Spinal cord (tissue), 10 donors: ENCODE data around the gene PGBD5. TPM values are rescaled to one million over a fixed set of nuclear protein-coding genes. Genes with fewer than 3 reads are reported as not detected.

Experiments
- DNase-seq, 6 donors: peaks; one replicate each; pipeline versions ENCODE4 v3.0.0 to v3.0.0-alpha.2; 2013 to 2015; ENCODE audit warnings: low spot score in 6 of 6, low read depth in 4 of 6
- H3K27ac ChIP-seq: one replicate; pipeline ENCODE4 v1.5.1; 2013; ENCODE audit warnings: low read depth, low read length, control low read depth
- H3K27me3 ChIP-seq: one replicate; pipeline ENCODE4 v1.6.1; 2013; ENCODE audit warnings: low read length; ENCODE audit not compliant: control insufficient read depth, insufficient read depth
- H3K36me3 ChIP-seq: one replicate; pipeline ENCODE4 v1.6.1; 2013; ENCODE audit warnings: low read length; ENCODE audit not compliant: control insufficient read depth, insufficient read depth
- H3K4me1 ChIP-seq: one replicate; pipeline ENCODE4 v1.6.1; 2013; ENCODE audit warnings: low read length; ENCODE audit not compliant: control insufficient read depth, insufficient read depth
- H3K4me3 ChIP-seq: one replicate; pipeline ENCODE4 v1.5.1; 2013; ENCODE audit warnings: low read depth, low read length, control low read depth
- H3K9me3 ChIP-seq: one replicate; pipeline ENCODE4 v1.6.1; 2013; ENCODE audit warnings: low read length; ENCODE audit not compliant: control insufficient read depth, insufficient read depth
- WGBS: methylation state at CpG from one replicate; pipeline ENCODE4 v1.1.5; 2013; ENCODE audit warnings: missing lambda C conversion rate; ENCODE audit not compliant: insufficient coverage; 5-methylcytosine and 5-hydroxymethylcytosine counted together
- polyA plus RNA-seq, 2 donors: library from polyadenylated mRNA; unstranded; fragments of 120-200 nt; gene quantifications; one replicate each; pipeline ENCODE4 v1.2.1, GENCODE V29; 2013; ENCODE audit not compliant: insufficient read length in 2 of 2
- total RNA-seq, 2 donors: library from RNA; depleted of rRNA in 1 of 2; stranded (reverse); fragments of 120-200 nt in 1 of 2; fragments of >200 nt in 1 of 2; gene quantifications; one replicate each; pipeline versions ENCODE4 v1.2.3 to v1.2.4, GENCODE V29; 2013 to 2014
- donor health status: healthy.

The PGBD5 gene
- total and polyA plus RNA-seq, 4 donors, result 4.3 to 22.6 (median 16.1) TPM

GRCh38 chr1:230286166-230286889 lies 139.8 kb downstream of the PGBD5 start:
- Histone ChIP-seq H3K9me3 (no peaks in the 10 kb centered on the region), H3K27me3 (no peaks in the 10 kb centered on the region), H3K4me1 (no peaks in the 10 kb centered on the region), H3K36me3 (peaks cover 17% of the 10 kb centered on the region), H3K27ac (no peak overlapping the region), H3K4me3 (no peak overlapping the region)
- whole genome bisulfite sequencing, result 77% methylated on average over 20 of the region's 21 CpGs
- DNase-seq, result no peak

GRCh38 chr1:230285351-230285750 lies 140.8 kb downstream of the PGBD5 start:
- peaks cover 26% of the 10 kb centered on the region for H3K36me3 ChIP-seq

GRCh38 chr1:230284891-230285290 lies 141.2 kb downstream of the PGBD5 start:
- no peaks in the 10 kb centered on the region for H3K27me3 ChIP-seq
- peaks cover 31% of the 10 kb centered on the region for H3K36me3 ChIP-seq
- no peak for DNase-seq
- no peak overlapping the region for H3K4me3 ChIP-seq
- H3K4me1 ChIP-seq, result no peaks in the 10 kb centered on the region
- no peak overlapping the region for H3K27ac ChIP-seq
- H3K9me3 ChIP-seq, result no peaks in the 10 kb centered on the region
- 82% methylated on average over 6 of the region's 10 CpGs for WGBS

More at GRCh38 chr1:230285351-230285750, 140.8 kb downstream of the PGBD5 start:
- Histone ChIP-seq H3K9me3 (no peaks in the 10 kb centered on the region), H3K4me3 (no peak overlapping the region), H3K27me3 (no peaks in the 10 kb centered on the region), H3K27ac (no peak overlapping the region), H3K4me1 (no peaks in the 10 kb centered on the region)
- WGBS, result 94% methylated on average over 2 of the region's 7 CpGs
- DNase-seq, result no peak

GRCh38 chr1:230283678-230284077 lies 142.5 kb downstream of the PGBD5 start:
- no peak overlapping the region for H3K27ac ChIP-seq
- 98% methylated on average over 9 of the region's 12 CpGs for WGBS
- H3K9me3 ChIP-seq, result no peaks in the 10 kb centered on the region
- DNase-seq, result no peak
- no peaks in the 10 kb centered on the region for H3K27me3 ChIP-seq
- H3K4me1 ChIP-seq, result no peaks in the 10 kb centered on the region
- H3K4me3 ChIP-seq, result no peak overlapping the region
- H3K36me3 ChIP-seq, result peaks cover 43% of the 10 kb centered on the region

- Histone ChIP-seq H3K27ac (no peak overlapping the region), H3K9me3 (no peaks in the 10 kb centered on the region), H3K4me3 (no peak overlapping the region), H3K4me1 (no peaks in the 10 kb centered on the region), H3K36me3 (peaks cover 51% of the 10 kb centered on the region), H3K27me3 (no peaks in the 10 kb centered on the region)
- WGBS, result 100% methylated on average over 1 of the region's 3 CpGs
- peak in 1 of 6 donors; percentile 36 for DNase-seq
These were observed 144.0 kb downstream of the PGBD5 start for GRCh38 chr1:230282157-230282556.

- Histone ChIP-seq H3K4me3 (no peak overlapping the region), H3K4me1 (peaks cover under 1% of the 10 kb centered on the region), H3K27me3 (no peaks in the 10 kb centered on the region), H3K9me3 (no peaks in the 10 kb centered on the region), H3K27ac (no peak overlapping the region), H3K36me3 (peaks cover 53% of the 10 kb centered on the region)
- no peak for DNase-seq
- 86% methylated on average over 7 of the region's 17 CpGs for WGBS
These were observed 144.6 kb downstream of the PGBD5 start for GRCh38 chr1:230281556-230281955.

- no peak for DNase-seq
- Histone ChIP-seq H3K4me3 (no peak overlapping the region), H3K4me1 (peaks cover 3% of the 10 kb centered on the region), H3K36me3 (peaks cover 59% of the 10 kb centered on the region), H3K27me3 (no peaks in the 10 kb centered on the region), H3K9me3 (no peaks in the 10 kb centered on the region), H3K27ac (no peak overlapping the region)
- WGBS, result 77% methylated on average over 21 of the region's 23 CpGs
These were observed 145.2 kb downstream of the PGBD5 start for GRCh38 chr1:230280906-230281413.

GRCh38 chr1:230280054-230280795 lies 145.9 kb downstream of the PGBD5 start:
- H3K4me1 ChIP-seq, result peaks cover 3% of the 10 kb centered on the region
- H3K27ac ChIP-seq, result no peak overlapping the region
- H3K36me3 ChIP-seq, result peaks cover 59% of the 10 kb centered on the region
- no peaks in the 10 kb centered on the region for H3K27me3 ChIP-seq
- H3K4me3 ChIP-seq, result no peak overlapping the region
- DNase-seq, result no peak
- 80% methylated on average over 16 of the region's 24 CpGs for WGBS
- no peaks in the 10 kb centered on the region for H3K9me3 ChIP-seq

GRCh38 chr1:230279583-230279945 lies 146.6 kb downstream of the PGBD5 start:
- H3K27ac ChIP-seq, result no peak overlapping the region

More at GRCh38 chr1:230279583-230279945, 146.6 kb downstream of the PGBD5 start:
- no peaks in the 10 kb centered on the region for H3K27me3 ChIP-seq
- WGBS, result 93% methylated on average over 8 of the region's 24 CpGs
- DNase-seq, result no peak
- peaks cover 57% of the 10 kb centered on the region for H3K36me3 ChIP-seq
- H3K9me3 ChIP-seq, result no peaks in the 10 kb centered on the region
- no peak overlapping the region for H3K4me3 ChIP-seq
- H3K4me1 ChIP-seq, result peaks cover 3% of the 10 kb centered on the region
